GM18517 (cell line): Measurements from ENCODE around the gene LTB4R2.

Experiments used
- ATAC-seq: cut with Tn5 transposase; IDR thresholded peaks from one replicate; pipeline ENCODE4 v1.9.1; 2021; ENCODE audit warnings: mild to moderate bottlenecking, moderate library complexity; ENCODE audit not compliant: unreplicated experiment

LTB4R2 gene

DNA sequence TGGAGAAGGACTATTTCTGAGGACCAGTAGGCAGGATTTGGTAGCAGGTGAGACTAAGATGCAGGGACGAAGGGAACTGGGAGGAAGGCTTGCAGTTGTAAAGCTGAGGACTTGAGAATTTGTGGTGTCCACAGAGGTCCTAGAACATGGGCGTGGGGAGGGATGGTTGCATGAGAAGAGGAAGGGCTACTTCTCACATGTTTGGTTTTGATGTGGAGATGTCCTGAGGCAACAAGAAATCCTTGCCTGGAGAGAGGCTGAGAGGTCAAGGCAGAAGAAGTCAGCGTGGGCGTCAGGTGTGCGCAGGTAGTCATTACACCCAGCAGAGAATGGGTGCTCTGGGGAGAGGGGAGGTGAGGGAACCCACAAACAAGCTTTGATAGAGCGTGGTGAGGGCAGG is 32.9 kb upstream of the LTB4R2 start:
- no peak for ATAC-seq

- ATAC-seq, result no peak
Observed at GRCh38 chr14:24277606-24278321, 32.2 kb upstream of the LTB4R2 start.

DNA sequence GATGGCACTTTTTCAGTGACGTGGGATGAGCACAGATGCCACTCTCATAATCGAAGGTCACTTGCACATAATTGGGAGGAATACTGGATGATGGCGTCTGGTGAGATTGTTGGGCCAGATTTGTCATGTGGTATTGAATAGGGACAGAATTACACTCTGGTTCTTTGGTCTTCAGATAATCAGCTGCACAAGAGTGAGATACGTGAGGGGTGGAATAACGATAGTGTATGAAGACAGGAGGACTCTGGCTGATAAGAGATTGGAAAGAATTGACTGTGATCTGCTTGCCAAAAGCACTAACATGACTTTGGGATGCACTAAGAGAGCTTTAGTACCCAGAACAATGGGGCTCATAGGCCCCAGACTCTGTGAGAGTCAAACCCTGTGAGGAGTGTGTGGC is 31.5 kb upstream of the LTB4R2 start:
- no peak for ATAC-seq

GRCh38 chr14:24279301-24280186 is 30.4 kb upstream of the LTB4R2 start:
- ATAC-seq, result peak; percentile 51

DNA sequence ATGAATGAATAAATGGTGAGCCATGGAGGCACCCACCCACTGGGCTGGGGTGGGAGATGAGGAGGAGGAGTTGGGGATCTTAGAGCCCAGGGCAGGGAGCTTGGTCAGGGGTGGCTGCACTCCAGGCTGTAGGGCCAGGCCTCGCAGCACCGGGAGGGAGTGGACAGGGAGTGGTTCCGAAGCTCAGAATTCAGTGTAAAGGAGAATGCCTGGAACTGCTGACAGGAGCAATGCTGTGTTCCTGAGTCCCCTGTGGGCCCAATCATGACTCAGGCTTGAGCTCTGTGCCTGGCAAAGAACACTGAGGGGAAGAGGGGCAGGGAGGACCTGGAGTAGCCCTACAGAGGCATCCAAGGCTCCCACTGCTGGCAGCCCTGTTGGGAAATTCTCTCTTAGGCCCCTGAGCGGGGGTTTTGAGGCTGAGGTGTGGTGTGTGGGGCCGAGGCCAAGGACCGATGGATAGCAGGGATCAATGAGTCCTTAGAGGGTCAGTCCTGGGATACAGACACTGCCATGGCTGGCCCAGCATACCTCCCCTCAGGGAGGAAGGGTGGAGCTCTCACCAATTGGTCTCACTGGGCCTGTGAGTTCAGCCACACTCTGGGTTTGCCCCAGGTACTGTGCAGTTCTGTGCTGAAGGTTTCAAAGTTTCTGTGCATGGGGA is 29.0 kb upstream of the LTB4R2 start:
- ATAC-seq, result no peak

DNA sequence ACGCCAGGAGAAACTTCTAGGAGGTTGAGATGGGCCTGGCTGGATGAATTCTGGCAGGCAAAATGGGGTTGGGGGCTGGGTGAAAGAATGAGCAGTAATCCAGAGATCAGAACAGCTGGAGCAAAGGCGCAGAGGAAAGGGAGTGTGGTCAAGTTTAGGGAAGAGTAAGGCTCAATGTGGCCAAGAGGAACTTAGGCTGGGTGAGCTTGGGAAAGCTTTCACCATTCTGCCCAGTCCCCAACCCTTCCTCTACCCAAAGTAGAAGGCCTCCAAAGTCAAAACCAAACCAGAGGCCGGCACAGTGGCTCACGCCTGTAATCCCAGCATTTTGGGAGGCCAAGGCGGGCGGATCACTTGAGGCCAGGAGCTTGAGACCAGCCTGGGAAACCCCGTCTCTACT is 28.3 kb upstream of the LTB4R2 start:
- no peak for ATAC-seq

DNA sequence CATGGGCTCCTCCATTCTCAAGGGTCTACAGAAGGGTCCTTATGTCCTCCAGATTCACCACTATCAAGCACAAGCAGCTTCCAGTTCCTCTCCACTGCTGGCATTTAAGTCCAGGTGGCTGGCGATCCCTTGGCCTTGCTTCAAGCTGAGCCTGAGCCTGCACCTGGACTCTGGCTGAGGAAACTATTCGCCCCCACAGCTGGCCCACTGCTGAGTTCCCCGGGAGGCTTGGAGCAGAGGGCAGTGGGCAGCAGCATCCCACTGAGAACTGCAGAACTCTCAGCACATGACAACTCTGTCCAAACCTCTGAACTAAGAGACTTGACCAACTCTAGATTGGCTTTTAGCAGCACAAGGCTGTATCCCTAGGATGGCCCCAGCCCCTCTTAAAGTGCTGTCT is 27.2 kb upstream of the LTB4R2 start:
- no peak for ATAC-seq

GRCh38 chr14:24283796-24284460 is 26.0 kb upstream of the LTB4R2 start:
- ATAC-seq, result no peak

DNA sequence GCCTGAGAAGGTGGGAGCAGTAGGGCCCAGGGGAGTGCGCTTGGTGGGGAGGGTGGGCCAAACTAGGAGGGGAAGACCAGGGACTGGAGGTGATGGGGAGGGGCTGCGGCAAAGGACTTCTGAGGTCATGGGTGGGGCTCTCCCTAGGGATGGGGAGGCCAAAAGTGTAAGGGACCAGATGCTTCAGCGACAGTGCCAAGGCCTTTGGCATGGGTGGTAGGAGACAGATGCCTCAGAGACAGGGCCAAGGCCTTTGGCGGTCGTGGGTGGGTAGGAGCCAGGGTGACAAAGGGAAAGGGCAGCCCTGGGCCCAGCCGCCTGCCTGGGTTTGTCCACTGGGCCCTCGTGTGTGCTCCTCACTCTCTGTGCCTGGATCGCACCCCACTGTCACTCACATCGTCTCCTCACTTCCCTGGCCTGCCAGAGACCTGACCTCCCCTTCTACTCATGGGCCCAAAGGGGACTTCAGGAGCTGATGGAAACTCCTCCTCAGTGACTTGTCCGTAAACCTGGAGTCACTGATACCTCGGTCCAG is 25.4 kb upstream of the LTB4R2 start:
- ATAC-seq, result no peak

- ATAC-seq, result no peak
Observed at GRCh38 chr14:24285351-24285750, 24.6 kb upstream of the LTB4R2 start.

- ATAC-seq, result no peak
Observed at GRCh38 chr14:24286996-24287395, 22.9 kb upstream of the LTB4R2 start.

GRCh38 chr14:24289649-24290280 is 20.2 kb upstream of the LTB4R2 start:
- no peak for ATAC-seq

- no peak for ATAC-seq
Observed at GRCh38 chr14:24290746-24291145, 19.2 kb upstream of the LTB4R2 start.

GRCh38 chr14:24291446-24292117 is 18.4 kb upstream of the LTB4R2 start:
- ATAC-seq, result no peak

- no peak for ATAC-seq
Observed at GRCh38 chr14:24292118-24292807, 17.7 kb upstream of the LTB4R2 start.

DNA sequence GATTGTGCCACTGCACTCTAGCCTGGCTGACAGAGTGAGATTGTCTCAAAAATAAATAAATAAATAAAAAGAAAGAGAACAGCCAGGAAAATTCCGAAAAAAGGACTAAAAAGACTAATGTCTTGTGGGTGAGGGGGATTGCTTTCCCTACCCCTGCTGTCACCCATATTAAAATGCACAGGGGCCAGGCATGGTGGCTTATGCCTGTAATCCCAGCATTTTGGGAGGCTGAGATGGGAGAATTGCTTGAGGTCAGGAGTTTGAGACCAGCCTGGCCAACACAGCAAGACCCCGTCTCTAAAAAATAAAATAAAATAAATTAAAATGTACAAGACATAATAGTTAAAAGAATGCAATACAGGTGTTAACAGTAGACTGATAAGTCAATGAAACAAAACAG is 16.4 kb upstream of the LTB4R2 start:
- ATAC-seq, result no peak

GRCh38 chr14:24296341-24297157 is 13.4 kb upstream of the LTB4R2 start:
- ATAC-seq, result peak; percentile 52

GRCh38 chr14:24297190-24297964 is 12.6 kb upstream of the LTB4R2 start:
- peak; percentile 23 for ATAC-seq
